HepG2 (cell line): ENCODE measurements around the gene COL9A3. TPM values are rescaled to one million over a fixed set of nuclear protein-coding genes. Genes with fewer than 3 reads are reported as not detected.

Source experiments
- CREM ChIP-seq, 2 experiments: sonication (generic) in 1 of 2; formaldehyde crosslinking in 1 of 2; IDR thresholded peaks; 2 replicates each; pipeline versions ENCODE4 v1.4.0 to v1.6.1; 2016 to 2020; ENCODE audit warnings: antibody characterized with exemption in 1 of 2, mild to moderate bottlenecking in 1 of 2, missing genetic modification reagents in 1 of 2
- EED ChIP-seq: sonication (generic); formaldehyde crosslinking; IDR thresholded peaks from 2 replicates; pipeline ENCODE4 v1.5.0; 2020; ENCODE audit warnings: mild to moderate bottlenecking, missing genetic modification reagents
- HIVEP1 ChIP-seq: sonication (generic); formaldehyde crosslinking; IDR thresholded peaks from 2 replicates; pipeline ENCODE4 v1.4.0; 2020; ENCODE audit warnings: mild to moderate bottlenecking, missing genetic modification reagents
- KLF16 ChIP-seq, 2 experiments: sonication (generic) in 1 of 2; formaldehyde crosslinking in 1 of 2; IDR thresholded peaks; 2 replicates each; pipeline versions ENCODE4 v1.6.1 to v1.8.0; 2016 to 2023; ENCODE audit warnings: missing genetic modification reagents in 2 of 2, missing compliant biosample characterization in 1 of 2
- NFATC3 ChIP-seq: sonication (generic); formaldehyde crosslinking; IDR thresholded peaks from 2 replicates; pipeline ENCODE4 v1.5.1; 2020; ENCODE audit warnings: mild to moderate bottlenecking, missing genetic modification reagents
- TAF1 ChIP-seq: sonication (generic); formaldehyde crosslinking; IDR thresholded peaks from 2 replicates; pipeline ENCODE4 v1.4.0; 2020; ENCODE audit warnings: missing genetic modification reagents
- TCF7 ChIP-seq: sonication (generic); IDR thresholded peaks from 2 replicates; pipeline ENCODE4 v1.6.1; 2016; ENCODE audit warnings: antibody characterized with exemption, low read depth
- ZEB1 ChIP-seq: IDR thresholded peaks from 2 replicates; pipeline ENCODE4 v1.6.1; 2012; ENCODE audit warnings: mild to moderate bottlenecking, low read depth, inconsistent platforms; ENCODE audit not compliant: insufficient replicate concordance
- ZNF496 ChIP-seq: sonication (generic); formaldehyde crosslinking; IDR thresholded peaks from 2 replicates; pipeline ENCODE4 v1.8.1; 2023; ENCODE audit warnings: mild to moderate bottlenecking, moderate library complexity, missing genetic modification reagents; ENCODE audit not compliant: insufficient replicate concordance
- ZNF530 ChIP-seq: sonication (generic); formaldehyde crosslinking; IDR thresholded peaks from 2 replicates; pipeline ENCODE4 v1.5.0; 2020; ENCODE audit warnings: low read depth, mild to moderate bottlenecking, missing genetic modification reagents
- ZNF550 ChIP-seq: sonication (generic); formaldehyde crosslinking; IDR thresholded peaks from 2 replicates; pipeline ENCODE4 v1.4.0; 2020; ENCODE audit warnings: mild to moderate bottlenecking, missing genetic modification reagents, borderline replicate concordance
- ZSCAN29 ChIP-seq: sonication (generic); formaldehyde crosslinking; conservative IDR thresholded peaks from 2 replicates; pipeline ENCODE4 v1.4.0; 2020; ENCODE audit warnings: mild to moderate bottlenecking, missing genetic modification reagents
- ZSCAN30 ChIP-seq: sonication (generic); formaldehyde crosslinking; IDR thresholded peaks from 2 replicates; pipeline ENCODE4 v1.5.0; 2020; ENCODE audit warnings: mild to moderate bottlenecking, missing genetic modification reagents
- ZSCAN31 ChIP-seq: sonication (generic); formaldehyde crosslinking; IDR thresholded peaks from 2 replicates; pipeline ENCODE4 v1.5.0; 2020; ENCODE audit warnings: low read depth, mild to moderate bottlenecking, missing genetic modification reagents
- polyA plus RNA-seq, 8 experiments: library from polyadenylated mRNA; depleted of rRNA in 3 of 8; stranded (reverse) in 7 of 8; unstranded in 1 of 8; fragments of >200 nt; fragmentation: Illumina TruSeq in 4 of 8; extraction: Trizol in 4 of 8; gene quantifications; 2 replicates each; pipeline versions ENCODE4 v1.2.1 to v1.2.3, GENCODE V29; 2011 to 2016; ENCODE audit warnings: low read depth in 4 of 8, missing spikeins in 1 of 8, mixed read lengths in 1 of 8; ENCODE audit not compliant: insufficient read depth in 1 of 8
- total RNA-seq, 5 experiments: library from RNA; depleted of rRNA; stranded (reverse); fragments of >200 nt; fragmentation: Illumina TruSeq; extraction: Trizol; gene quantifications; 2 replicates each; pipeline ENCODE4 v1.2.3, GENCODE V29; 2016; ENCODE audit warnings: low read depth in 1 of 5
- TF ChIP-seq, protein P1 (sequence below): sonication (generic); formaldehyde crosslinking; IDR thresholded peaks from 2 replicates; pipeline ENCODE4 v1.9.0; 2022; ENCODE audit warnings: low read depth, missing genetic modification reagents
- TF ChIP-seq, protein P2 (sequence below): sonication (generic); formaldehyde crosslinking; IDR thresholded peaks from 2 replicates; pipeline ENCODE4 v1.9.0; 2022; ENCODE audit warnings: missing genetic modification reagents, mild to moderate bottlenecking, borderline replicate concordance
- TF ChIP-seq, protein P3 (sequence below): sonication (generic); formaldehyde crosslinking; IDR thresholded peaks from 2 replicates; pipeline ENCODE4 v1.4.0; 2020; ENCODE audit warnings: mild to moderate bottlenecking, low read depth, missing genetic modification reagents
- TF ChIP-seq, protein P4 (sequence below): sonication (generic); formaldehyde crosslinking; IDR thresholded peaks from 2 replicates; pipeline ENCODE4 v1.4.0; 2020; ENCODE audit warnings: mild to moderate bottlenecking, low read depth, missing genetic modification reagents
- TF ChIP-seq, protein P5 (sequence below): sonication (generic); formaldehyde crosslinking; IDR thresholded peaks from 2 replicates; pipeline ENCODE4 v1.8.1; 2023; ENCODE audit warnings: mild to moderate bottlenecking, moderate library complexity, missing genetic modification reagents
- TF ChIP-seq, protein P6 (sequence below): sonication (generic); formaldehyde crosslinking; IDR thresholded peaks from 2 replicates; pipeline ENCODE4 v1.5.1; 2020; ENCODE audit warnings: missing genetic modification reagents, mild to moderate bottlenecking, borderline replicate concordance

The COL9A3 gene
- total and polyA plus RNA-seq, 2 of the 13 experiments (the other 11 are each of a cell fraction or from before 2014, with no cell fraction given), result 155 to 204 TPM

DNA sequence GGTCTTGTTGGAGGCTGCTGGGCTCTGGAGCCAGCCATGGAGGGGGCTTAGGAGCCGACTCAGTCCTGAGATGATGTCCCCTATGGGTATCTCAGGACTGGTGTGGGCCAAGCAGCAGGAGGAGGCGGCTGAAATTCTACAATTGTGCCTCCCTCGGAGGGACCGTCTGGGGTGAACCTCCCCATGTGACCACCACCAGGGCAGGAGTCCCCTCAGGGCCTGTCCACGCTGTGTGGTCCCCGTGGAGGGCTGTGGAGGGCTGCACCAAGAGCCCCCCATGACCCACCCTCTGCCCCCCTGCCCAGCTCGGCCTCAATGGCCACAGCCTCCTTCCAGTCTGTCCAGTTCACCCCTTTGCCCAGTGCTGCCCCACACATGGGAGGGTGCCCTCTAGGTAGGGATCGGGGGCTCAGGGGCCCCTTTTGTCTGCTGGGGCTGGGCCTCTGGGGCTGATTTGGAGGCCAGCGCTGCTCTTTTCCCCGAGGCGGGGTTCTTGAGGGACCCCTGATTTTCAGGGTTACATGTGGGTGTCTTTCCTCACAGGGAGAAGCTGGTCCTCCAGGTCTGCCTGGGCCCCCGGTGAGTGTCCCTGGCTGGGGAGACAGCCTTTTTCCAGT is 1.2 kb downstream of the COL9A3 start (continued):
- TF ChIP-seq, protein P1, sequence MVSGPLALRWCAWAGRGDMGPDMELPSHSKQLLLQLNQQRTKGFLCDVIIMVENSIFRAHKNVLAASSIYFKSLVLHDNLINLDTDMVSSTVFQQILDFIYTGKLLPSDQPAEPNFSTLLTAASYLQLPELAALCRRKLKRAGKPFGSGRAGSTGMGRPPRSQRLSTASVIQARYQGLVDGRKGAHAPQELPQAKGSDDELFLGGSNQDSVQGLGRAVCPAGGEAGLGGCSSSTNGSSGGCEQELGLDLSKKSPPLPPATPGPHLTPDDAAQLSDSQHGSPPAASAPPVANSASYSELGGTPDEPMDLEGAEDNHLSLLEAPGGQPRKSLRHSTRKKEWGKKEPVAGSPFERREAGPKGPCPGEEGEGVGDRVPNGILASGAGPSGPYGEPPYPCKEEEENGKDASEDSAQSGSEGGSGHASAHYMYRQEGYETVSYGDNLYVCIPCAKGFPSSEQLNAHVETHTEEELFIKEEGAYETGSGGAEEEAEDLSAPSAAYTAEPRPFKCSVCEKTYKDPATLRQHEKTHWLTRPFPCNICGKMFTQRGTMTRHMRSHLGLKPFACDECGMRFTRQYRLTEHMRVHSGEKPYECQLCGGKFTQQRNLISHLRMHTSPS (CRISPR knock-in tag), result peak; percentile 3; the same call in 1 of the 2 replicates
- no peak for TF ChIP-seq ZNF530 (CRISPR knock-in tag)
- TF ChIP-seq, protein P2, sequence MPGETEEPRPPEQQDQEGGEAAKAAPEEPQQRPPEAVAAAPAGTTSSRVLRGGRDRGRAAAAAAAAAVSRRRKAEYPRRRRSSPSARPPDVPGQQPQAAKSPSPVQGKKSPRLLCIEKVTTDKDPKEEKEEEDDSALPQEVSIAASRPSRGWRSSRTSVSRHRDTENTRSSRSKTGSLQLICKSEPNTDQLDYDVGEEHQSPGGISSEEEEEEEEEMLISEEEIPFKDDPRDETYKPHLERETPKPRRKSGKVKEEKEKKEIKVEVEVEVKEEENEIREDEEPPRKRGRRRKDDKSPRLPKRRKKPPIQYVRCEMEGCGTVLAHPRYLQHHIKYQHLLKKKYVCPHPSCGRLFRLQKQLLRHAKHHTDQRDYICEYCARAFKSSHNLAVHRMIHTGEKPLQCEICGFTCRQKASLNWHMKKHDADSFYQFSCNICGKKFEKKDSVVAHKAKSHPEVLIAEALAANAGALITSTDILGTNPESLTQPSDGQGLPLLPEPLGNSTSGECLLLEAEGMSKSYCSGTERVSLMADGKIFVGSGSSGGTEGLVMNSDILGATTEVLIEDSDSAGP (CRISPR knock-in tag), result no peak
- TF ChIP-seq ZSCAN31 (CRISPR knock-in tag), result no peak
- no peak for TF ChIP-seq KLF16 (CRISPR knock-in tag; IDR thresholded peaks at IDR 0.05)
- no peak for TF ChIP-seq HIVEP1 (CRISPR knock-in tag)
- no peak for TF ChIP-seq TAF1 (CRISPR knock-in tag)
- TF ChIP-seq EED (CRISPR knock-in tag), result no peak
- no peak for TF ChIP-seq ZNF496 (CRISPR knock-in tag)
- TF ChIP-seq, protein P3, sequence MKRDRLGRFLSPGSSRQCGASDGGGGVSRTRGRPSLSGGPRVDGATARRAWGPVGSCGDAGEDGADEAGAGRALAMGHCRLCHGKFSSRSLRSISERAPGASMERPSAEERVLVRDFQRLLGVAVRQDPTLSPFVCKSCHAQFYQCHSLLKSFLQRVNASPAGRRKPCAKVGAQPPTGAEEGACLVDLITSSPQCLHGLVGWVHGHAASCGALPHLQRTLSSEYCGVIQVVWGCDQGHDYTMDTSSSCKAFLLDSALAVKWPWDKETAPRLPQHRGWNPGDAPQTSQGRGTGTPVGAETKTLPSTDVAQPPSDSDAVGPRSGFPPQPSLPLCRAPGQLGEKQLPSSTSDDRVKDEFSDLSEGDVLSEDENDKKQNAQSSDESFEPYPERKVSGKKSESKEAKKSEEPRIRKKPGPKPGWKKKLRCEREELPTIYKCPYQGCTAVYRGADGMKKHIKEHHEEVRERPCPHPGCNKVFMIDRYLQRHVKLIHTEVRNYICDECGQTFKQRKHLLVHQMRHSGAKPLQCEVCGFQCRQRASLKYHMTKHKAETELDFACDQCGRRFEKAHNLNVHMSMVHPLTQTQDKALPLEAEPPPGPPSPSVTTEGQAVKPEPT (CRISPR knock-in tag), result no peak
- no peak for TF ChIP-seq ZSCAN29
- no peak for TF ChIP-seq CREM (IDR thresholded peaks at IDR 0.05)
- TF ChIP-seq CREM (CRISPR knock-in tag; IDR thresholded peaks at IDR 0.05), result no peak
- no peak for TF ChIP-seq ZNF550 (CRISPR knock-in tag)
- TF ChIP-seq, protein P4, sequence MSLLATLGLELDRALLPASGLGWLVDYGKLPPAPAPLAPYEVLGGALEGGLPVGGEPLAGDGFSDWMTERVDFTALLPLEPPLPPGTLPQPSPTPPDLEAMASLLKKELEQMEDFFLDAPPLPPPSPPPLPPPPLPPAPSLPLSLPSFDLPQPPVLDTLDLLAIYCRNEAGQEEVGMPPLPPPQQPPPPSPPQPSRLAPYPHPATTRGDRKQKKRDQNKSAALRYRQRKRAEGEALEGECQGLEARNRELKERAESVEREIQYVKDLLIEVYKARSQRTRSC (CRISPR knock-in tag), result no peak
- TF ChIP-seq NFATC3 (CRISPR knock-in tag), result peak; percentile 15; the same call in 1 of the 2 replicates
- no peak for TF ChIP-seq ZSCAN30
- TF ChIP-seq ZEB1, result no peak
- TF ChIP-seq, protein P5, sequence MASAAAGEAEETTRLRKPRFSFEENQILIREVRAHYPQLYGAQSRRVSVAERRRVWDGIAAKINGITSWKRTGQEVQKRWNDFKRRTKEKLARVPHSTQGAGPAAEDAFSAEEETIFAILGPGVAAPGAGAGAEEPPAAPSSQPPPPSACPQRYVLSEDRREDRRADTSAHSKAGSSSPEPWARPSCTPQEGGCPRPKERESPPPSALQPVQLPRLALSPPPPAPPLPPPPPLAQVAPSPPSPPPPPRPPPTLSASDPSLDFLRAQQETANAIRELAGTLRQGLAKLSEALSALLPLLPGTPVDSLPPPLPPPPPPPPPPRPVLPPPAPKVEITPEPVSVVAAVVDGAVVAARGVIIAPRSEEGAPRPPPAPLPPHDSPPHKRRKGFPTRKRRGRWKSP, result no peak
- TF ChIP-seq, protein P6, sequence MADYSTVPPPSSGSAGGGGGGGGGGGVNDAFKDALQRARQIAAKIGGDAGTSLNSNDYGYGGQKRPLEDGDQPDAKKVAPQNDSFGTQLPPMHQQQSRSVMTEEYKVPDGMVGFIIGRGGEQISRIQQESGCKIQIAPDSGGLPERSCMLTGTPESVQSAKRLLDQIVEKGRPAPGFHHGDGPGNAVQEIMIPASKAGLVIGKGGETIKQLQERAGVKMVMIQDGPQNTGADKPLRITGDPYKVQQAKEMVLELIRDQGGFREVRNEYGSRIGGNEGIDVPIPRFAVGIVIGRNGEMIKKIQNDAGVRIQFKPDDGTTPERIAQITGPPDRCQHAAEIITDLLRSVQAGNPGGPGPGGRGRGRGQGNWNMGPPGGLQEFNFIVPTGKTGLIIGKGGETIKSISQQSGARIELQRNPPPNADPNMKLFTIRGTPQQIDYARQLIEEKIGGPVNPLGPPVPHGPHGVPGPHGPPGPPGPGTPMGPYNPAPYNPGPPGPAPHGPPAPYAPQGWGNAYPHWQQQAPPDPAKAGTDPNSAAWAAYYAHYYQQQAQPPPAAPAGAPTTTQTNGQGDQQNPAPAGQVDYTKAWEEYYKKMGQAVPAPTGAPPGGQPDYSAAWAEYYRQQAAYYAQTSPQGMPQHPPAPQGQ (CRISPR knock-in tag), result no peak
- TF ChIP-seq TCF7, result no peak
